Esophagus muscularis mucosa (tissue), 4 donors: ENCODE results near the gene GPR55.

Source experiments
- EP300 ChIP-seq: sonication (generic); formaldehyde crosslinking; IDR thresholded peaks from one replicate; pipeline ENCODE4 v1.6.1; 2017; ENCODE audit warnings: antibody characterized with exemption
- POLR2A ChIP-seq: fragments of 450-650 bp; IDR thresholded peaks from one replicate; pipeline ENCODE4 v1.6.1; 2017; ENCODE audit warnings: antibody characterized with exemption, moderate library complexity, mild to moderate bottlenecking, low read depth
- POLR2AphosphoS5 ChIP-seq, 2 donors: sonication (generic); formaldehyde crosslinking; IDR thresholded peaks; one replicate each; pipeline ENCODE4 v1.6.1; 2017; ENCODE audit warnings: antibody characterized with exemption in 2 of 2
- TF ChIP-seq, protein P1 (sequence below), 3 experiments: fragments of 200-600 bp in 2 of 3; fragments of 450-650 bp in 1 of 3; sonication (generic) in 2 of 3; IDR thresholded peaks; one replicate each; pipeline ENCODE4 v1.5.1; 2017 to 2019; ENCODE audit warnings: antibody characterized with exemption in 3 of 3, mild to moderate bottlenecking in 2 of 3, moderate library complexity in 1 of 3

DNA sequence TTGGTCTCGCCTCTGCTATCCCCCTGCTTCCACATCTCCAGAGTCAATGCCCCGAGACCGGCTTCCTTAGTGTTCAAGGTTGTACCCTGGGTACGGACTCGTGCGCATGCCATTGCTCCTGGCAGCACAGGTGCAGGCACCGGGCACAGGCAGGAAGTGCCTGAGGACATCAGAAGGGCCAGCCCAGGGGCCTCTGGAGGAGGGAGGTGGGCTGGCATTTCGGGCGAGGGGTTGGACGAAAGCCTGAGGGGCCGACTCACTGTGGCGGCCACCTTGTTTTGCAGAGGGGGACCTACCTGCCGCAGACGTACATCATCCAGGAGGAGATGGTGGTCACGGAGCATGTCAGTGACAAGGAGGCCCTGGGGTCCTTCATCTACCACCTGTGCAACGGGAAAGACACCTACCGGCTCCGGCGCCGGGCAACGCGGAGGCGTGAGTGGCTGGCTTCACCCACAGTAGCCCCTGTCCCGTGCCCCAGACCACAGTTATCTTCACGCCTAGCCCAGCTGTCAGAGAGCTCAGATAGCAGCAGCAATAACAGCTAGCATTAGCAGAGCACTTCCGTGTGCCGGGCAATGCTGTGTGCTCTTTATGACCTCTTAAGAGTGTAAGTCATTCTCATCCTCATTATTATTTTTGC, 47.8 kb downstream of the GPR55 start:
- TF ChIP-seq, protein P1, sequence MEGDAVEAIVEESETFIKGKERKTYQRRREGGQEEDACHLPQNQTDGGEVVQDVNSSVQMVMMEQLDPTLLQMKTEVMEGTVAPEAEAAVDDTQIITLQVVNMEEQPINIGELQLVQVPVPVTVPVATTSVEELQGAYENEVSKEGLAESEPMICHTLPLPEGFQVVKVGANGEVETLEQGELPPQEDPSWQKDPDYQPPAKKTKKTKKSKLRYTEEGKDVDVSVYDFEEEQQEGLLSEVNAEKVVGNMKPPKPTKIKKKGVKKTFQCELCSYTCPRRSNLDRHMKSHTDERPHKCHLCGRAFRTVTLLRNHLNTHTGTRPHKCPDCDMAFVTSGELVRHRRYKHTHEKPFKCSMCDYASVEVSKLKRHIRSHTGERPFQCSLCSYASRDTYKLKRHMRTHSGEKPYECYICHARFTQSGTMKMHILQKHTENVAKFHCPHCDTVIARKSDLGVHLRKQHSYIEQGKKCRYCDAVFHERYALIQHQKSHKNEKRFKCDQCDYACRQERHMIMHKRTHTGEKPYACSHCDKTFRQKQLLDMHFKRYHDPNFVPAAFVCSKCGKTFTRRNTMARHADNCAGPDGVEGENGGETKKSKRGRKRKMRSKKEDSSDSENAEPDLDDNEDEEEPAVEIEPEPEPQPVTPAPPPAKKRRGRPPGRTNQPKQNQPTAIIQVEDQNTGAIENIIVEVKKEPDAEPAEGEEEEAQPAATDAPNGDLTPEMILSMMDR (IDR thresholded peaks at IDR 0.05), result no peak
- TF ChIP-seq POLR2A, result no peak
- TF ChIP-seq POLR2AphosphoS5 (IDR thresholded peaks at IDR 0.05), result no peak
- TF ChIP-seq EP300, result no peak
